HEK293 (cell line): ENCODE results near the gene CACNA1S.

Source experiments
- EGR2 ChIP-seq: fragments of 450-650 bp; formaldehyde crosslinking; IDR thresholded peaks from 2 replicates; pipeline ENCODE4 v1.5.1; 2016; ENCODE audit warnings: low read depth, missing biosample characterization, missing genetic modification characterization
- GLI2 ChIP-seq: fragments of 450-650 bp; formaldehyde crosslinking; IDR thresholded peaks from 2 replicates; pipeline ENCODE4; 2017; ENCODE audit warnings: missing biosample characterization, missing genetic modification characterization, low read depth, borderline replicate concordance
- IKZF3 ChIP-seq: fragments of 450-650 bp; IDR thresholded peaks from 2 replicates; pipeline ENCODE4 v1.5.0; 2018; ENCODE audit warnings: missing biosample characterization, mild to moderate bottlenecking, missing genetic modification characterization, moderate library complexity
- KLF10 ChIP-seq: fragments of 450-650 bp; IDR thresholded peaks from 2 replicates; pipeline ENCODE4 v1.5.1; 2018; ENCODE audit warnings: missing biosample characterization, mild to moderate bottlenecking, missing genetic modification characterization
- KLF8 ChIP-seq: fragments of 450-650 bp; formaldehyde crosslinking; IDR thresholded peaks from 2 replicates; pipeline ENCODE4 v1.5.1; 2016; ENCODE audit warnings: missing biosample characterization, missing genetic modification characterization
- OVOL3 ChIP-seq: fragments of 450-650 bp; formaldehyde crosslinking; IDR thresholded peaks from 2 replicates; pipeline ENCODE4 v1.5.1; 2016; ENCODE audit warnings: missing biosample characterization, missing genetic modification characterization
- REPIN1 ChIP-seq: fragments of 450-650 bp; formaldehyde crosslinking; IDR thresholded peaks from 2 replicates; pipeline ENCODE4 v1.5.1; 2017; ENCODE audit warnings: missing biosample characterization, missing genetic modification characterization, low read depth
- YY2 ChIP-seq: fragments of 450-650 bp; formaldehyde crosslinking; IDR thresholded peaks from 2 replicates; pipeline ENCODE4 v1.5.1; 2016; ENCODE audit warnings: missing biosample characterization, missing genetic modification characterization
- ZBTB17 ChIP-seq: fragments of 450-650 bp; formaldehyde crosslinking; IDR thresholded peaks from 2 replicates; pipeline ENCODE4 v1.5.1; 2016; ENCODE audit warnings: missing biosample characterization, missing genetic modification characterization
- ZBTB7A ChIP-seq: fragments of 450-650 bp; formaldehyde crosslinking; IDR thresholded peaks from 2 replicates; pipeline ENCODE4 v1.5.1; 2016; ENCODE audit warnings: low read depth, missing biosample characterization, missing genetic modification characterization
- ZNF10 ChIP-seq: fragments of 450-650 bp; formaldehyde crosslinking; IDR thresholded peaks from 2 replicates; pipeline ENCODE4 v1.5.1; 2017; ENCODE audit warnings: missing biosample characterization, missing genetic modification characterization
- ZNF121 ChIP-seq: fragments of 450-650 bp; formaldehyde crosslinking; IDR thresholded peaks from 2 replicates; pipeline ENCODE4 v1.5.1; 2016; ENCODE audit warnings: missing biosample characterization, missing genetic modification characterization
- ZNF155 ChIP-seq: fragments of 450-650 bp; formaldehyde crosslinking; IDR thresholded peaks from 2 replicates; pipeline ENCODE4 v1.5.1; 2016; ENCODE audit warnings: missing biosample characterization, missing genetic modification characterization
- ZNF174 ChIP-seq: fragments of 450-650 bp; formaldehyde crosslinking; IDR thresholded peaks from 2 replicates; pipeline ENCODE4 v1.5.0; 2017; ENCODE audit warnings: missing biosample characterization, mild to moderate bottlenecking, missing genetic modification characterization
- ZNF2 ChIP-seq: fragments of 450-650 bp; formaldehyde crosslinking; IDR thresholded peaks from 2 replicates; pipeline ENCODE4 v1.5.1; 2016; ENCODE audit warnings: missing biosample characterization, missing genetic modification characterization
- ZNF221 ChIP-seq: fragments of 450-650 bp; formaldehyde crosslinking; IDR thresholded peaks from 2 replicates; pipeline ENCODE4 v1.5.1; 2017; ENCODE audit warnings: missing biosample characterization, missing genetic modification characterization, borderline replicate concordance
- ZNF350 ChIP-seq: fragments of 450-650 bp; formaldehyde crosslinking; IDR thresholded peaks from 2 replicates; pipeline ENCODE4 v1.5.0; 2017; ENCODE audit warnings: missing biosample characterization, mild to moderate bottlenecking, missing genetic modification characterization
- ZNF354C ChIP-seq: fragments of 450-650 bp; formaldehyde crosslinking; IDR thresholded peaks from 2 replicates; pipeline ENCODE4 v1.5.1; 2016; ENCODE audit warnings: missing biosample characterization, missing genetic modification characterization, low read depth, borderline replicate concordance
- ZNF473 ChIP-seq: fragments of 450-650 bp; formaldehyde crosslinking; IDR thresholded peaks from 2 replicates; pipeline ENCODE4 v1.5.1; 2017; ENCODE audit warnings: missing biosample characterization, missing genetic modification characterization
- ZNF529 ChIP-seq: fragments of 450-650 bp; formaldehyde crosslinking; IDR thresholded peaks from 2 replicates; pipeline ENCODE4 v1.5.1; 2017; ENCODE audit warnings: missing genetic modification characterization, missing biosample characterization; ENCODE audit not compliant: insufficient replicate concordance
- ZNF544 ChIP-seq: fragments of 450-650 bp; formaldehyde crosslinking; IDR thresholded peaks from 2 replicates; pipeline ENCODE4 v1.5.0; 2017; ENCODE audit warnings: missing biosample characterization, missing genetic modification characterization
- ZNF549 ChIP-seq: fragments of 450-650 bp; IDR thresholded peaks from 2 replicates; pipeline ENCODE4 v1.5.1; 2018; ENCODE audit warnings: missing biosample characterization, missing genetic modification characterization, mild to moderate bottlenecking, inconsistent platforms, moderate library complexity
- ZNF621 ChIP-seq: fragments of 450-650 bp; formaldehyde crosslinking; IDR thresholded peaks from 2 replicates; pipeline ENCODE4 v1.5.1; 2017; ENCODE audit warnings: missing biosample characterization, missing genetic modification characterization
- ZNF623 ChIP-seq: fragments of 450-650 bp; formaldehyde crosslinking; IDR thresholded peaks from 2 replicates; pipeline ENCODE4 v1.5.1; 2016; ENCODE audit warnings: missing biosample characterization, missing genetic modification characterization
- ZNF624 ChIP-seq: fragments of 450-650 bp; formaldehyde crosslinking; IDR thresholded peaks from 2 replicates; pipeline ENCODE4 v1.5.1; 2017; ENCODE audit warnings: missing biosample characterization, missing genetic modification characterization
- ZNF654 ChIP-seq: fragments of 450-650 bp; formaldehyde crosslinking; IDR thresholded peaks from 2 replicates; pipeline ENCODE4 v1.5.1; 2016; ENCODE audit warnings: low read depth, missing biosample characterization, missing genetic modification characterization
- ZNF660 ChIP-seq: fragments of 450-650 bp; IDR thresholded peaks from 2 replicates; pipeline ENCODE4 v1.5.1; 2018; ENCODE audit warnings: missing biosample characterization, mild to moderate bottlenecking, missing genetic modification characterization
- ZNF785 ChIP-seq: fragments of 450-650 bp; formaldehyde crosslinking; IDR thresholded peaks from 2 replicates; pipeline ENCODE4 v1.5.1; 2016; ENCODE audit warnings: missing biosample characterization, missing genetic modification characterization
- ZNF843 ChIP-seq: fragments of 450-650 bp; formaldehyde crosslinking; IDR thresholded peaks from 2 replicates; pipeline ENCODE4 v1.5.1; 2016; ENCODE audit warnings: missing biosample characterization, missing genetic modification characterization
- ZSCAN16 ChIP-seq: fragments of 450-650 bp; formaldehyde crosslinking; IDR thresholded peaks from 2 replicates; pipeline ENCODE4 v1.5.1; 2016; ENCODE audit warnings: missing biosample characterization, missing genetic modification characterization
- ZXDB ChIP-seq: fragments of 450-650 bp; formaldehyde crosslinking; IDR thresholded peaks from 2 replicates; pipeline ENCODE4 v1.5.1; 2016; ENCODE audit warnings: missing biosample characterization, missing genetic modification characterization
- TF ChIP-seq, protein P1 (sequence below): fragments of 450-650 bp; formaldehyde crosslinking; IDR thresholded peaks from 2 replicates; pipeline ENCODE4 v1.5.1; 2016; ENCODE audit warnings: missing biosample characterization, missing genetic modification characterization
- TF ChIP-seq, protein P2 (sequence below): fragments of 450-650 bp; formaldehyde crosslinking; IDR thresholded peaks from 2 replicates; pipeline ENCODE4 v1.5.1; 2016; ENCODE audit warnings: missing biosample characterization, missing genetic modification characterization
- TF ChIP-seq, protein P3 (sequence below): fragments of 450-650 bp; formaldehyde crosslinking; IDR thresholded peaks from 2 replicates; pipeline ENCODE4 v1.5.1; 2016; ENCODE audit warnings: missing biosample characterization, missing genetic modification characterization
- TF ChIP-seq, protein P4 (sequence below): fragments of 450-650 bp; formaldehyde crosslinking; IDR thresholded peaks from 2 replicates; pipeline ENCODE4 v1.5.1; 2017; ENCODE audit warnings: missing biosample characterization, missing genetic modification characterization

The CACNA1S gene

DNA sequence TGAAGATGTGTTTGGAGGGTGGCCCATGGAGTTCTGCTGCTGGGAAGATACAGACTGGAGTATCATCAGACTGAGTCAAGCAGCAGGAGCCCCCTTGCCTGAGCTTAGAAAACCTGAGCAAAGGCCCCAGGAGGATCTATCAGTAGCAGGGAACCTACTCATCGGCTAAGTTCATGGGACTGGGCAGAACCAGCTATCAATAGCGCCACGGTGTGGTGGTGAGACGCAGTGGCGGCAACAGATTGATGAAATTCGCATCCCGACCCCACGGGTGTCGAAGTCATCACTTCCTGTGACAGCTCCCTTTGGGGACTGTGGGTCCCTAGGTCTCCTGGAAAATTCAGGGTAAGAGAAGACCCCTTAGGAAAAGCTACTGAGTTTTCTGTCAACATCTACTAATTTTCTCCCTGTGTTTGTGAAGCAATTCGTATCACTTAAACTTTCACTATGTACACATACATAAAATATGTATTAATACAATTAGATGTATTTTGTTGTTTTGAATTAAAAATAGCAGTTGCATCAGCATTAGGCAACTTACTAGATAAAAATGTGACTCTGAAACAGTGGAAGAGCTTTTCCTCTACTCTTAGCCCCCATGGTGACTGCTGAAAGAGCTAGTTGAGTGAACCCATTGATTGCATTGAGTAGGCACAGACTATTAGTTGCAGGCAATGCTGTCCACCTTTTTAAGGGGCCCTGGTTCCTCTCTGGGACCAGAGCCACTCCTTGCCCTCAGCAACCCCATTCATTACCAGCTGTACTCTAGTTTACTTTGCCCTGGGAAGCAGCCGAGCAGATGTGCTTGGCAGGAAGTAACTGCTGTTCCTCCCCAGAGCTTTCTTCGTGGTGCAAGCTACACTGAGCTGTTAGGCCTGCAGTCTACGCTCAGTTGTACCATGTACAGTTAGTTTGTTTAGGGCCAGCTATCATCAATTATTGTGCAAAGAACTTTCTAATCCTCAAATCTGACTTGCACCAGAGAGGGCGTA is 7.3 kb upstream of the CACNA1S start (continued):
- TF ChIP-seq ZNF843 (tag by site-specific recombination) (no peak), IKZF3 (tag by site-specific recombination) (no peak), ZNF785 (tag by site-specific recombination) (no peak), ZXDB (tag by site-specific recombination) (no peak), ZNF621 (tag by site-specific recombination) (no peak), ZNF660 (tag by site-specific recombination) (peak; percentile 76), ZNF623 (tag by site-specific recombination) (no peak), REPIN1 (tag by site-specific recombination) (no peak), ZNF544 (tag by site-specific recombination) (no peak), ZNF354C (tag by site-specific recombination) (no peak), ZNF174 (tag by site-specific recombination) (no peak), ZNF549 (tag by site-specific recombination) (no peak), ZBTB7A (tag by site-specific recombination) (no peak), ZNF473 (no peak), ZNF529 (tag by site-specific recombination) (no peak), KLF10 (no peak), ZNF10 (tag by site-specific recombination) (0 out of 2 replicates have a peak, but pooled peaks have one; percentile 48), ZNF624 (no peak), ZBTB17 (tag by site-specific recombination) (peak; percentile 30; the same call in 1 of the 2 replicates), EGR2 (no peak), ZNF654 (tag by site-specific recombination) (peak; percentile 64), YY2 (tag by site-specific recombination) (no peak), KLF8 (tag by site-specific recombination) (no peak), ZNF155 (tag by site-specific recombination) (no peak), ZNF221 (tag by site-specific recombination) (no peak), ZNF350 (tag by site-specific recombination) (no peak), ZSCAN16 (tag by site-specific recombination) (no peak), ZNF121 (tag by site-specific recombination) (no peak), ZNF2 (tag by site-specific recombination) (peak; percentile 79), GLI2 (tag by site-specific recombination) (no peak), OVOL3 (tag by site-specific recombination) (no peak)
- TF ChIP-seq, protein P1, sequence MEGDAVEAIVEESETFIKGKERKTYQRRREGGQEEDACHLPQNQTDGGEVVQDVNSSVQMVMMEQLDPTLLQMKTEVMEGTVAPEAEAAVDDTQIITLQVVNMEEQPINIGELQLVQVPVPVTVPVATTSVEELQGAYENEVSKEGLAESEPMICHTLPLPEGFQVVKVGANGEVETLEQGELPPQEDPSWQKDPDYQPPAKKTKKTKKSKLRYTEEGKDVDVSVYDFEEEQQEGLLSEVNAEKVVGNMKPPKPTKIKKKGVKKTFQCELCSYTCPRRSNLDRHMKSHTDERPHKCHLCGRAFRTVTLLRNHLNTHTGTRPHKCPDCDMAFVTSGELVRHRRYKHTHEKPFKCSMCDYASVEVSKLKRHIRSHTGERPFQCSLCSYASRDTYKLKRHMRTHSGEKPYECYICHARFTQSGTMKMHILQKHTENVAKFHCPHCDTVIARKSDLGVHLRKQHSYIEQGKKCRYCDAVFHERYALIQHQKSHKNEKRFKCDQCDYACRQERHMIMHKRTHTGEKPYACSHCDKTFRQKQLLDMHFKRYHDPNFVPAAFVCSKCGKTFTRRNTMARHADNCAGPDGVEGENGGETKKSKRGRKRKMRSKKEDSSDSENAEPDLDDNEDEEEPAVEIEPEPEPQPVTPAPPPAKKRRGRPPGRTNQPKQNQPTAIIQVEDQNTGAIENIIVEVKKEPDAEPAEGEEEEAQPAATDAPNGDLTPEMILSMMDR (tag by site-specific recombination), result peak; percentile 76
- TF ChIP-seq, protein P2, sequence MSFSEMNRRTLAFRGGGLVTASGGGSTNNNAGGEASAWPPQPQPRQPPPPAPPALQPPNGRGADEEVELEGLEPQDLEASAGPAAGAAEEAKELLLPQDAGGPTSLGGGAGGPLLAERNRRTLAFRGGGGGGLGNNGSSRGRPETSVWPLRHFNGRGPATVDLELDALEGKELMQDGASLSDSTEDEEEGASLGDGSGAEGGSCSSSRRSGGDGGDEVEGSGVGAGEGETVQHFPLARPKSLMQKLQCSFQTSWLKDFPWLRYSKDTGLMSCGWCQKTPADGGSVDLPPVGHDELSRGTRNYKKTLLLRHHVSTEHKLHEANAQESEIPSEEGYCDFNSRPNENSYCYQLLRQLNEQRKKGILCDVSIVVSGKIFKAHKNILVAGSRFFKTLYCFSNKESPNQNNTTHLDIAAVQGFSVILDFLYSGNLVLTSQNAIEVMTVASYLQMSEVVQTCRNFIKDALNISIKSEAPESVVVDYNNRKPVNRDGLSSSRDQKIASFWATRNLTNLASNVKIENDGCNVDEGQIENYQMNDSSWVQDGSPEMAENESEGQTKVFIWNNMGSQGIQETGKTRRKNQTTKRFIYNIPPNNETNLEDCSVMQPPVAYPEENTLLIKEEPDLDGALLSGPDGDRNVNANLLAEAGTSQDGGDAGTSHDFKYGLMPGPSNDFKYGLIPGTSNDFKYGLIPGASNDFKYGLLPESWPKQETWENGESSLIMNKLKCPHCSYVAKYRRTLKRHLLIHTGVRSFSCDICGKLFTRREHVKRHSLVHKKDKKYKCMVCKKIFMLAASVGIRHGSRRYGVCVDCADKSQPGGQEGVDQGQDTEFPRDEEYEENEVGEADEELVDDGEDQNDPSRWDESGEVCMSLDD (tag by site-specific recombination), result no peak
- TF ChIP-seq, protein P3, sequence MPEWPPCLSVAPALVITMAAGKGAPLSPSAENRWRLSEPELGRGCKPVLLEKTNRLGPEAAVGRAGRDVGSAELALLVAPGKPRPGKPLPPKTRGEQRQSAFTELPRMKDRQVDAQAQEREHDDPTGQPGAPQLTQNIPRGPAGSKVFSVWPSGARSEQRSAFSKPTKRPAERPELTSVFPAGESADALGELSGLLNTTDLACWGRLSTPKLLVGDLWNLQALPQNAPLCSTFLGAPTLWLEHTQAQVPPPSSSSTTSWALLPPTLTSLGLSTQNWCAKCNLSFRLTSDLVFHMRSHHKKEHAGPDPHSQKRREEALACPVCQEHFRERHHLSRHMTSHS (tag by site-specific recombination), result no peak
- TF ChIP-seq, protein P4, sequence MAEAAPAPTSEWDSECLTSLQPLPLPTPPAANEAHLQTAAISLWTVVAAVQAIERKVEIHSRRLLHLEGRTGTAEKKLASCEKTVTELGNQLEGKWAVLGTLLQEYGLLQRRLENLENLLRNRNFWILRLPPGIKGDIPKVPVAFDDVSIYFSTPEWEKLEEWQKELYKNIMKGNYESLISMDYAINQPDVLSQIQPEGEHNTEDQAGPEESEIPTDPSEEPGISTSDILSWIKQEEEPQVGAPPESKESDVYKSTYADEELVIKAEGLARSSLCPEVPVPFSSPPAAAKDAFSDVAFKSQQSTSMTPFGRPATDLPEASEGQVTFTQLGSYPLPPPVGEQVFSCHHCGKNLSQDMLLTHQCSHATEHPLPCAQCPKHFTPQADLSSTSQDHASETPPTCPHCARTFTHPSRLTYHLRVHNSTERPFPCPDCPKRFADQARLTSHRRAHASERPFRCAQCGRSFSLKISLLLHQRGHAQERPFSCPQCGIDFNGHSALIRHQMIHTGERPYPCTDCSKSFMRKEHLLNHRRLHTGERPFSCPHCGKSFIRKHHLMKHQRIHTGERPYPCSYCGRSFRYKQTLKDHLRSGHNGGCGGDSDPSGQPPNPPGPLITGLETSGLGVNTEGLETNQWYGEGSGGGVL (tag by site-specific recombination), result no peak
